ENCODE results near the gene MGRN1.

The MGRN1 gene

DNA sequence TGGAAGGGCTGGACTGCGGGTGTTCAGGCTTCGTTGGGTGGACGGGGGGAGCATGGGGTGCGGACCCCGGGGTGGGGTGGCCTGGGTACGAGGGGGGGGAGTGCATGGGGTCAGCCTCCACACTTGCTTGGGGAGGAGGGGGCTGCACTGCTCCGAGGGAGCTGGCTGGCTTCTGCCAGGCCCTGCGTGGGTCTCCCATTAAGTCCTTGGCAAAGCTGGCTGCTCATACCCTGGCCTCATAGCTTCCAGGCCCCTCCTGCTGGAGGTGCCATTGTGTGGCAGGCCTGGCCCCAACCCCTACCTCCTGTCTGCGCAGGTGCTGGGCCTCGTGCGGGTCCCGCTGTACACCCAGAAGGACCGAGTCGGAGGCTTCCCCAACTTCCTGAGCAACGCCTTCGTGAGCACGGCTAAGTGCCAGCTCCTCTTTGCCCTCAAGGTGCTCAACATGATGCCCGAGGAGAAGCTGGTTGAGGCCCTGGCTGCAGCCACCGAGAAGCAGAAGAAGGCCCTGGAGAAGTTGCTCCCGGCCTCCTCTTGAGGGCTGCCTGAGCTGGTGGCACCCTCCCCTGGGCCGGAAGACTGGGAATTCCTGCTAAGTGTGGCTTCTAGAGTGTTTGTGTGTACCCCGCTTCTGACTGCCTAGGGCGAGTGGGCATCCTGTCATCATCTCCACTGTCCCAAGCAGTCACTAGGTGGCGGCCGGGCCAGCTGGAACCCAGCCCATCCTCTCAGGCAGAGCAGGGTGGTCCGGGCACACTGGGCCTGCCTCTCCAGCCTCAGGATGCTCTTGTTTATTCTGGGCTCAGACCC lies 70.2 kb downstream of the MGRN1 start:
- TF ChIP-seq, protein P1, sequence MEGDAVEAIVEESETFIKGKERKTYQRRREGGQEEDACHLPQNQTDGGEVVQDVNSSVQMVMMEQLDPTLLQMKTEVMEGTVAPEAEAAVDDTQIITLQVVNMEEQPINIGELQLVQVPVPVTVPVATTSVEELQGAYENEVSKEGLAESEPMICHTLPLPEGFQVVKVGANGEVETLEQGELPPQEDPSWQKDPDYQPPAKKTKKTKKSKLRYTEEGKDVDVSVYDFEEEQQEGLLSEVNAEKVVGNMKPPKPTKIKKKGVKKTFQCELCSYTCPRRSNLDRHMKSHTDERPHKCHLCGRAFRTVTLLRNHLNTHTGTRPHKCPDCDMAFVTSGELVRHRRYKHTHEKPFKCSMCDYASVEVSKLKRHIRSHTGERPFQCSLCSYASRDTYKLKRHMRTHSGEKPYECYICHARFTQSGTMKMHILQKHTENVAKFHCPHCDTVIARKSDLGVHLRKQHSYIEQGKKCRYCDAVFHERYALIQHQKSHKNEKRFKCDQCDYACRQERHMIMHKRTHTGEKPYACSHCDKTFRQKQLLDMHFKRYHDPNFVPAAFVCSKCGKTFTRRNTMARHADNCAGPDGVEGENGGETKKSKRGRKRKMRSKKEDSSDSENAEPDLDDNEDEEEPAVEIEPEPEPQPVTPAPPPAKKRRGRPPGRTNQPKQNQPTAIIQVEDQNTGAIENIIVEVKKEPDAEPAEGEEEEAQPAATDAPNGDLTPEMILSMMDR (IDR thresholded peaks at IDR 0.05; ENCODE audit: low read depth, low read length, missing control alignments) = no peak
- no peak for DNase-seq (ENCODE audit: extremely low read depth, low read depth)
- peak overlapping the region; percentile 75 for H3K4me3 ChIP-seq (replicated peaks; ENCODE audit: low read depth, low read length)

DNA sequence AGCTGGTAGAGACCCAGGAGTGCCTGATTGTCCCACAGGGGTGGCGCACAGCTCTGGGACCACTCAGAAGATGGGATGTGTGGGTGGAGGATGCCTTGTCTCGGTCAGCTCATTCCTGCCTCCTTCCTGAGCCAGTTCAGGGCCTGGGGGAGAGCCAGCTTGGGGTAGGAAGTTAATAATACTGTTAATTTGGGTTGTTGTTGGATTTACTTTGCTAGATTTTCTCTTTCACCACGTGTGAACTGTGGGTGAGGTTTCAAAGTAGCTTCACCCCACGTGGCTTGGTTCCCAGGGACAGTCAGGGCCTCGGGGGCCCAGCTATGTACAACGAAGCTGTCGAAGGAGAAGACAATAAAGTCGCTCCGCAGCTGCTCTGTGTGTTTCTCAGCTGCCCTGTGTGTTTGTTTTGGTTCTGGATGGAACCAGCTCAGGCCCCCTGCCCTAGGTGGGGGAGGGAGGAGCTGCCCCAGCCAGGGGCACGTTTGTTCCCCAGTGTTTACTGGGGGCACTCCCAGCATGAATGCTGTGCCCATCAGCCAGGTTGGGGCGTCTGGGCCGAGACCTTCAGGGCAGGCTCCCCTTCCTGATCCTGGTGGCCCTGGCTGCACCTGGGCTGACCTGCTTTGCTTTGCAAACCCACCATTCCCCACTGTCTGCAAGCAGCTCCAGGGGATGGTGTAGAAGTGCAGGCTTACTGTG lies 71.0 kb downstream of the MGRN1 start:
- H3K4me3 ChIP-seq (replicated peaks; ENCODE audit: low read depth, low read length) = peak overlapping the region; percentile 75; the same call in 1 of the 2 replicates

DNA sequence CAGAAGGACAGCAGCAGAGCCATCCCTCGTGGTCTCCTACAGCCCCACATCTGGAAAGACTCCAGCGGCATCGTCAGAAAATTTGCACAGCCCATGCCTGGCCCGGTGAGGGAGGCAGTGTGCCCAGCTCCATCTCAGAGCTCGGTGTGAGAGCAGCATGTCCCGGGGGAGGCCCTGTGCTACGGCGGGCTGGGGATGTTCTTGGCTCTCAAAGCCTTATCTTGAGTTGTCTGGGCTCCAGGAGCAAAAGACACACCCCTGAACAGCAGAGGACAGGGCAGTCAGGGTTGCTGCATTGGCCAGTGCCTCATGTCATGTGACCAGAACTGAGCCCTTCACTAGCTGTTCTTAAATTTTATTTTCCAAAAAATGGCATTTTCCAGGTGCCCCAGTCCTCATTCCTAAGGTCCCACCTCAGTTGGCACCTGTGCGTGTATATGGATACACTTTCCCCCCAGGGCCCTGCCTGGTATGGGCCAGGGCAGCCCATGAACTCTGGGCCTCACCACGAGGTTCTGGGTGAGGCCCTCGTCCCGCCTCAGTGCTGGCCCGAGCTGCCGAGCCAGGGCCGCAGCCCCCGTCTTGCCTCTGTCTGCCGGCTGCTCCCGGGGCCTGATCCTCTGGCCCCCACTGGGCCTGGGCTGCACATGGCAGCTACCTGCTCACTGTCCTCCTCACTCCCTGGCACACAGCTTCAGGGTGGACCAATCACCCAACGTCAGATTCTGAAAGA lies 71.7 kb downstream of the MGRN1 start:
- H3K4me3 ChIP-seq (replicated peaks; ENCODE audit: low read depth, low read length) = no peak overlapping the region
- peak; percentile 6 for DNase-seq (ENCODE audit: extremely low read depth, low read depth)
- TF ChIP-seq, protein P1 (IDR thresholded peaks at IDR 0.05; ENCODE audit: low read depth, low read length, missing control alignments) = no peak

More for the DNA sequence above, 71.0 kb downstream of the MGRN1 start:
- DNase-seq (ENCODE audit: extremely low read depth, low read depth) = no peak
- TF ChIP-seq, protein P1 (IDR thresholded peaks at IDR 0.05; ENCODE audit: low read depth, low read length, missing control alignments) = no peak

DNA sequence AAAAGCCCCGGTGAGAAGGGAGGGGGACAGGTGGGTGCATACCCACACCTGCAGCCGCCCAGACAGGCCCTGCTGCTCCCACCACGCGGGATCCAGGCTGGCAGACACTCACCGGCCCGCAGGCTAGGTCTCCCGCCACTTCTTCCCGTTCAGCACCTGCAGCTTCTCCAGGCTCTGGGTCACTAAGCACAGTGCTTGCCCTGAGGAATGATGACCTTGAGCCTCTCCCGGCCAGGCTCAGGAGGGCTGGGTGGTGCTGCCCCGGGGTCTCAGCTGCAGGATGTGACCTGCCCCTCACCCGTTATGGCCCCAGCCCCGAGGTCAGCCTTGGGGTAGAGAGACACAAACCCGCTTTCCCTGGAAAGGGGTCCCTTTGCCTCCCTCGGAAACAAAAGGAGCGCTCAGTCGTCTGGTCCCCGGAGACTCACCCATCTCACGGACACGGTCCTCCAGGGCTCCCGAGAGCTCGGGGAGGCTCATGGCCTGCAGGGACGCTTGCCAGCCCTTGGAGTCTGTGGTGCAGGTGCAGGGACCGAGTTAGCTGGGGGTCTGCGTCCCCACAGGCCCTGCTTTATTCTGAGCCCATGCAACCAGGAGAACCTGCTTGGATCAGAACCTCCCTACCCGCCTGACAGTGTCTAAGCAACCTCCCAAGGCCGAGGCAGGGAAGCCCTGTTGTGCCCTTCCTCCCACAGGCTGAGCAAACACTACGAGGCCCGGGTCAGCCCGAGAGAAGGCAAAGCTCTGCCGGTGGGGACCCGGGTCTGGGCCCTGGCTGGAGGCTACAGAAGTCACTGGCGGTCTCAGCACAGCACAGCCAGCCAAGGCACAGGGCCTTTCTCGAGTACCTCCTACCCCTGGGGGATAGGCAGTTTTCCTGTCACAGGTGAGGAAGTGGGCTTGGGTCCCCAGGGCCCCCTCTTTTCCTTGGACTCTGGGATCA lies 72.5 kb downstream of the MGRN1 start:
- no peak for DNase-seq (ENCODE audit: extremely low read depth, low read depth)
- TF ChIP-seq, protein P1 (IDR thresholded peaks at IDR 0.05; ENCODE audit: low read depth, low read length, missing control alignments) = no peak
- H3K4me3 ChIP-seq (replicated peaks; ENCODE audit: low read depth, low read length) = no peak overlapping the region

DNA sequence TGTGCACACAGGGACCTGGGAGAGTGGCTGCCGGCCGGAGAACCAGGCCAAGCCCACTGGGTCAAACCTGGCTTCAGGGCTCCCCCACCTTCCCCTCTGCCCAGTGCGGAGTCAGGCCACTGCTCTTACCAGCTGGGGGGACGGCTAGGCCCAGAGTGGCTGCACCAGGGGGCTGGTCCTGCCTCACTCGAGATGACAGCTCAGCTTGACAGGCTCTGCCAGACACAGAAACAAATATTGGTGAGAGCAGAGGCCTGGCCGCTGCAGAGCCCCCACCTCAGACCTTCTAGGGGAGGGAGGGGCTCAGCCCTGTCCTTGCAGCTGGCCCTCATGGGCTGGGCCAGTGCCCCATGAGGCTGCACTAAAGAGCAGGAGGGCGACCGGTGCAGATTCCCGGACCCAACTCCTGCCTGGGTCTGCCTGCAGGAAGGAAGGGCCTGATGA lies 73.2 kb downstream of the MGRN1 start:
- H3K4me3 ChIP-seq (replicated peaks; ENCODE audit: low read depth, low read length) = no peak overlapping the region
- no peak for DNase-seq (ENCODE audit: extremely low read depth, low read depth)
- TF ChIP-seq, protein P1 (IDR thresholded peaks at IDR 0.05; ENCODE audit: low read depth, low read length, missing control alignments) = no peak

All from HFF-Myc (cell line).